Measurements from ENCODE around the gene CCDC59. TPM values are rescaled to one million over a fixed set of nuclear protein-coding genes. Genes with fewer than 3 reads are reported as not detected.

The CCDC59 gene
- total and polyA plus RNA-seq, 9 donors: 29.6 to 85.0 (median 42.1) TPM

DNA sequence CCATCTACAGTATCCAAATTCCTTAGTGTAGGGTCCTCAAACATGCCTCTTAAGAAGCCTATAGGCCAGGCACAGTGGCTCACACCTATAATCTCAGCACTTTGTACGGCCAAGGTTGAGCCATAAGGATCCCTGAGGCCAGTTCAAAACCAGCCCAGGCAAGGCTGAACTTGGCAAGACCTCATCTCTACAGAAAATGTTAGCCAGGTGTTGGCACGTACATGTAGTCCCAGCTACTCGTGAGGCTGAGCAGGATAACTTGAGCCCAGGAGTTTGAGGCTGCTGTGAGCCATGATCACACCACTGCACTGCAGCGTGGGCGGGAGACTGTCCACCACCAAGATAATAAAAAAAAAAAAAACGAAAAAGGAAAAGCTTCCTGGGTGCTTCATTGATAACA lies 6.8 kb downstream of the CCDC59 start:
- Histone ChIP-seq H3K27ac (no peak overlapping the region), H3K36me3 (no peaks in the 10 kb centered on the region), H3K9me3 (no peaks in the 10 kb centered on the region), H3K4me3 (no peak overlapping the region), H3K27me3 (no peaks in the 10 kb centered on the region), H3K4me1 (ENCODE audit: insufficient read depth) (peaks cover 2% of the 10 kb centered on the region)
- no peak for TF ChIP-seq EP300 (IDR thresholded peaks at IDR 0.05)
- TF ChIP-seq, protein P1, sequence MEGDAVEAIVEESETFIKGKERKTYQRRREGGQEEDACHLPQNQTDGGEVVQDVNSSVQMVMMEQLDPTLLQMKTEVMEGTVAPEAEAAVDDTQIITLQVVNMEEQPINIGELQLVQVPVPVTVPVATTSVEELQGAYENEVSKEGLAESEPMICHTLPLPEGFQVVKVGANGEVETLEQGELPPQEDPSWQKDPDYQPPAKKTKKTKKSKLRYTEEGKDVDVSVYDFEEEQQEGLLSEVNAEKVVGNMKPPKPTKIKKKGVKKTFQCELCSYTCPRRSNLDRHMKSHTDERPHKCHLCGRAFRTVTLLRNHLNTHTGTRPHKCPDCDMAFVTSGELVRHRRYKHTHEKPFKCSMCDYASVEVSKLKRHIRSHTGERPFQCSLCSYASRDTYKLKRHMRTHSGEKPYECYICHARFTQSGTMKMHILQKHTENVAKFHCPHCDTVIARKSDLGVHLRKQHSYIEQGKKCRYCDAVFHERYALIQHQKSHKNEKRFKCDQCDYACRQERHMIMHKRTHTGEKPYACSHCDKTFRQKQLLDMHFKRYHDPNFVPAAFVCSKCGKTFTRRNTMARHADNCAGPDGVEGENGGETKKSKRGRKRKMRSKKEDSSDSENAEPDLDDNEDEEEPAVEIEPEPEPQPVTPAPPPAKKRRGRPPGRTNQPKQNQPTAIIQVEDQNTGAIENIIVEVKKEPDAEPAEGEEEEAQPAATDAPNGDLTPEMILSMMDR (IDR thresholded peaks at IDR 0.05): no peak
- 81 to 85% (median 82%) methylated on average over 6 of the region's 6 CpGs for WGBS, 3 donors
- intact Hi-C loops (cut with DNase I): no loop called here
- DNase-seq: no peak

- WGBS, 3 donors: 92 to 94% (median 92%) methylated on average over 3 of the region's 3 CpGs
- DNase-seq: no peak
- no peaks in the 10 kb centered on the region for H3K4me1 ChIP-seq (ENCODE audit: insufficient read depth)
- H3K4me3 ChIP-seq: no peak overlapping the region
- intact Hi-C loops (cut with DNase I): no loop called here
- TF ChIP-seq, protein P1 (IDR thresholded peaks at IDR 0.05): no peak
- TF ChIP-seq EP300 (IDR thresholded peaks at IDR 0.05) (no peak), POLR2A (IDR thresholded peaks at IDR 0.05) (no peak)
- no peak overlapping the region for H3K27ac ChIP-seq
- no peaks in the 10 kb centered on the region for H3K9me3 ChIP-seq
- no peaks in the 10 kb centered on the region for H3K27me3 ChIP-seq
- no peaks in the 10 kb centered on the region for H3K36me3 ChIP-seq
Observed at GRCh38 chr12:82350161-82350560, 8.0 kb downstream of the CCDC59 start.

DNA sequence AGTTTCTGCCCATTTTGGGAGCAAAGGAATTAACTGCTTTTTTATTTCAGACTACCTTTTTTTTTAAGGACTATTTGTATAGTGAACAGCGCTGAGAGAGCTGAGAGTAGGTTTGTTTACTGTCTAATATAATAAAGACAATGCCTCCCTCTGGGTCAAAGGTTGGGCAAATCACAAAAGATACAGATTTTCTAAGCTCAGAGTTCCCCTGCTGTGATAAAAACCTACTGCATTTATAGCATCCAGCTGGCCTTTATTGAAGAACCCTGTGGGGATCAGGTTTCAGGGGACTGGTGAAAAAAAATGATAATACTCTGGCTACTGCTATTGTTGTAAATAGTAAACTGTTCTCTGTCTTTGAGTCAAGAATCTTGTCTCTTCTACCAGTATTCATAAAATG lies 28.7 kb downstream of the CCDC59 start:
- TF ChIP-seq EP300 (IDR thresholded peaks at IDR 0.05) (no peak), POLR2A (IDR thresholded peaks at IDR 0.05) (no peak)
- TF ChIP-seq, protein P1 (IDR thresholded peaks at IDR 0.05): no peak
- DNase-seq: no peak
- no peaks in the 10 kb centered on the region for H3K9me3 ChIP-seq
- no peak overlapping the region for H3K27ac ChIP-seq
- no peaks in the 10 kb centered on the region for H3K27me3 ChIP-seq
- no peak overlapping the region for H3K4me3 ChIP-seq
- intact Hi-C loops (cut with DNase I): no loop called here
- WGBS, 3 donors: 14 to 29% (median 22%) methylated on average over 1 of the region's 1 CpG
- no peaks in the 10 kb centered on the region for H3K4me1 ChIP-seq (ENCODE audit: insufficient read depth)
- H3K36me3 ChIP-seq: no peaks in the 10 kb centered on the region

DNA sequence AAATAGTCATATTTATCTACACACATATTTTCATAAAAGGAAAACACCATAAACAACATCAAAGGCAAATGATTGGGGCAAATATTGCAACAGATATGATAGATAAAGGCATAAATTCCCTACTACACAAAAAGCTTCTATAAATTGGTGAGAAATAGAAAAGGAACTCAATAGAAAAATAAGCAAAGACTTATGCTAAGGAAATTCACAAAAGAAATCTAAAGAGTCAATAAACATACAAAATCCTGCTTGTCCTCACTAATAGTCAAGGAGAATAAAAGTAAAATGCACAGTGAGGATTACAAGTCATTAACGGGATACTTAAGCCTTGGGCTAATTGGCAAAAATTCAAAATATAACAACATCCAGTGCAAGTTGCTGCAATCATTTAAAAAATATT lies 30.3 kb downstream of the CCDC59 start:
- Histone ChIP-seq H3K27me3 (no peaks in the 10 kb centered on the region), H3K9me3 (no peaks in the 10 kb centered on the region), H3K4me1 (ENCODE audit: insufficient read depth) (no peaks in the 10 kb centered on the region), H3K27ac (no peak overlapping the region), H3K36me3 (no peaks in the 10 kb centered on the region), H3K4me3 (no peak overlapping the region)
- intact Hi-C loops (cut with DNase I): no loop called here
- WGBS, 3 donors: 29 to 49% (median 46%) methylated on average over 1 of the region's 1 CpG
- no peak for DNase-seq
- no peak for TF ChIP-seq POLR2A (IDR thresholded peaks at IDR 0.05)

GRCh38 chr12:82326905-82327503 lies 31.2 kb downstream of the CCDC59 start:
- no peak overlapping the region for H3K27ac ChIP-seq
- no peak for DNase-seq
- no peaks in the 10 kb centered on the region for H3K36me3 ChIP-seq
- no peak for TF ChIP-seq EP300 (IDR thresholded peaks at IDR 0.05)
- no peak for TF ChIP-seq POLR2A (IDR thresholded peaks at IDR 0.05)
- TF ChIP-seq, protein P1 (IDR thresholded peaks at IDR 0.05): no peak
- no peaks in the 10 kb centered on the region for H3K4me1 ChIP-seq (ENCODE audit: insufficient read depth)
- 0 to 4% (median 1%) methylated on average over 1 of the region's 1 CpG for WGBS, 3 donors
- no peak overlapping the region for H3K4me3 ChIP-seq
- no peaks in the 10 kb centered on the region for H3K9me3 ChIP-seq
- intact Hi-C loops (cut with DNase I): no loop called here
- H3K27me3 ChIP-seq: no peaks in the 10 kb centered on the region

Measured in ovary (tissue), 9 donors.